Brain microvascular endothelial cell (primary cell): Measurements from ENCODE around the gene RET.
A peak's percentile ranks its signal among the peaks of the same experiment; 100 is the strongest.

ENCODE experiments used
- DNase-seq: peaks from one replicate; pipeline ENCODE4 v3.0.0-alpha.2; 2020
- H3K27ac ChIP-seq: fragments of 250-450 bp; sonication (Bioruptor Pico); 2 replicates; pipeline ENCODE4 v1.5.1; 2020; ENCODE audit warnings: mild to moderate bottlenecking, moderate library complexity
- H3K27me3 ChIP-seq: fragments of 250-450 bp; sonication (Bioruptor Pico); replicated peaks from 2 replicates; pipeline ENCODE4 v1.5.1; 2020; ENCODE audit warnings: mild to moderate bottlenecking
- H3K36me3 ChIP-seq: fragments of 250-450 bp; sonication (Bioruptor Pico); replicated peaks from 2 replicates; pipeline ENCODE4 v1.5.1; 2020; ENCODE audit warnings: mild to moderate bottlenecking
- H3K4me3 ChIP-seq: 2 replicates; pipeline ENCODE4 v1.5.1; 2011; ENCODE audit warnings: low read depth, mild to moderate bottlenecking, control low read depth, low read length, moderate library complexity
- CTCF ChIP-seq: IDR thresholded peaks from 2 replicates; pipeline ENCODE4 v1.5.1; 2011; ENCODE audit warnings: low read depth, mild to moderate bottlenecking, moderate library complexity, low read length, control low read depth, inconsistent platforms; ENCODE audit errors: missing control alignments
- in situ Hi-C: cut with HindIII; loops from 2 replicates; pipeline ENCODE4 v1.10.0; 2017; ENCODE audit warnings: low sequenced_read_pairs, low pct_ligation_motif_present

The RET gene

GRCh38 chr10:43166207-43166879 is 89.5 kb downstream of the RET start:
- H3K27me3 ChIP-seq = no peaks in the 10 kb centered on the region
- H3K4me3 ChIP-seq = no peak overlapping the region
- H3K36me3 ChIP-seq = peaks cover 27% of the 10 kb centered on the region
- in situ Hi-C loops = no loop called here
- no peak for DNase-seq
- no peak for TF ChIP-seq CTCF
- no peak overlapping the region for H3K27ac ChIP-seq

GRCh38 chr10:43166880-43167497 is 90.1 kb downstream of the RET start:
- H3K4me3 ChIP-seq = no peak overlapping the region
- H3K36me3 ChIP-seq = peaks cover 23% of the 10 kb centered on the region
- no peaks in the 10 kb centered on the region for H3K27me3 ChIP-seq
- no peak overlapping the region for H3K27ac ChIP-seq
- no peak for TF ChIP-seq CTCF
- in situ Hi-C loops = no loop called here
- no peak for DNase-seq

GRCh38 chr10:43167498-43167889 is 90.6 kb downstream of the RET start:
- peaks cover 21% of the 10 kb centered on the region for H3K36me3 ChIP-seq
- no peak overlapping the region for H3K4me3 ChIP-seq
- DNase-seq = no peak
- no peaks in the 10 kb centered on the region for H3K27me3 ChIP-seq
- H3K27ac ChIP-seq = no peak overlapping the region
- in situ Hi-C loops = no loop called here
- no peak for TF ChIP-seq CTCF

- H3K4me3 ChIP-seq = no peak overlapping the region
- in situ Hi-C loops = no loop called here
- TF ChIP-seq CTCF = peak; percentile 18
- H3K36me3 ChIP-seq = peaks cover 29% of the 10 kb centered on the region
- H3K27ac ChIP-seq = no peak overlapping the region
- H3K27me3 ChIP-seq = no peaks in the 10 kb centered on the region
- DNase-seq = no peak
Measured at GRCh38 chr10:43170491-43170890, 93.6 kb downstream of the RET start.

- in situ Hi-C loops = no loop called here
- TF ChIP-seq CTCF = no peak
- H3K36me3 ChIP-seq = peaks cover 40% of the 10 kb centered on the region
- H3K27ac ChIP-seq = no peak overlapping the region
- H3K27me3 ChIP-seq = no peaks in the 10 kb centered on the region
- no peak for DNase-seq
- no peak overlapping the region for H3K4me3 ChIP-seq
Measured at GRCh38 chr10:43172645-43173044, 95.8 kb downstream of the RET start.

- H3K36me3 ChIP-seq = peaks cover 43% of the 10 kb centered on the region
- no peak overlapping the region for H3K4me3 ChIP-seq
- in situ Hi-C loops = no loop called here
- no peak for DNase-seq
- H3K27ac ChIP-seq = no peak overlapping the region
- no peak for TF ChIP-seq CTCF
- no peaks in the 10 kb centered on the region for H3K27me3 ChIP-seq
Measured at GRCh38 chr10:43173120-43173519, 96.3 kb downstream of the RET start.
